Suppressor macrophage treated with lipopolysaccharide for 4 hours (primary cell): ENCODE measurements around the gene C1RL.

Source experiments
- DNase-seq: peaks from one replicate; pipeline ENCODE4 v3.0.0-alpha.2; 2020

C1RL gene

GRCh38 chr12:7108796-7109571 lies at the start of gene C1RL:
TSS of gene C1RL (minus strand) at chr12:7109214. CDS start at chr12:7109180, 34 bp downstream.
- peak; percentile 91 for DNase-seq

GRCh38 chr12:7157391-7157790 lies 48.4 kb upstream of the C1RL start:
- no peak for DNase-seq

GRCh38 chr12:7156259-7157197 lies 47.5 kb upstream of the C1RL start:
- no peak for DNase-seq

GRCh38 chr12:7155471-7156034 lies 46.5 kb upstream of the C1RL start:
- no peak for DNase-seq

- DNase-seq, result no peak
These were observed 46.0 kb upstream of the C1RL start for GRCh38 chr12:7154901-7155470.

GRCh38 chr12:7154042-7154441 lies 45.0 kb upstream of the C1RL start:
- no peak for DNase-seq

- no peak for DNase-seq
These were observed 43.8 kb upstream of the C1RL start for GRCh38 chr12:7152818-7153217.

GRCh38 chr12:7151532-7151931 lies 42.5 kb upstream of the C1RL start:
- DNase-seq, result no peak

- no peak for DNase-seq
These were observed 41.8 kb upstream of the C1RL start for GRCh38 chr12:7150841-7151240.

- DNase-seq, result no peak
These were observed 41.3 kb upstream of the C1RL start for GRCh38 chr12:7150356-7150755.

GRCh38 chr12:7146906-7147305 lies 37.9 kb upstream of the C1RL start:
- no peak for DNase-seq

GRCh38 chr12:7146228-7146627 lies 37.2 kb upstream of the C1RL start:
- no peak for DNase-seq

GRCh38 chr12:7145671-7146070 lies 36.7 kb upstream of the C1RL start:
- DNase-seq, result no peak

- DNase-seq, result peak; percentile 58
These were observed 35.6 kb upstream of the C1RL start for GRCh38 chr12:7144414-7145120.

- no peak for DNase-seq
These were observed 34.5 kb upstream of the C1RL start for GRCh38 chr12:7143564-7143963.

- no peak for DNase-seq
These were observed 33.9 kb upstream of the C1RL start for GRCh38 chr12:7142809-7143465.

GRCh38 chr12:7142056-7142644 lies 33.1 kb upstream of the C1RL start:
- DNase-seq, result peak; percentile 86

- DNase-seq, result no peak
These were observed 32.5 kb upstream of the C1RL start for GRCh38 chr12:7141351-7142005.

- DNase-seq, result no peak
These were observed 30.2 kb upstream of the C1RL start for GRCh38 chr12:7139200-7139599.

- peak; percentile 51 for DNase-seq
These were observed 28.9 kb upstream of the C1RL start for GRCh38 chr12:7137908-7138307.

- DNase-seq, result no peak
These were observed 27.7 kb upstream of the C1RL start for GRCh38 chr12:7136676-7137075.
